DMS 273 treated with DMSO at 0.1 percent for 48 hours (cell line): ENCODE measurements around the gene FNDC5.

Experiments used
- DNase-seq: peaks from one replicate; lab custom pipeline; 2025; lab: John Stamatoyannopoulos, UW

The FNDC5 gene

GRCh38 chr1:32884032-32884372, 13.3 kb upstream of the FNDC5 start:
- DNase-seq = no peak

DNA sequence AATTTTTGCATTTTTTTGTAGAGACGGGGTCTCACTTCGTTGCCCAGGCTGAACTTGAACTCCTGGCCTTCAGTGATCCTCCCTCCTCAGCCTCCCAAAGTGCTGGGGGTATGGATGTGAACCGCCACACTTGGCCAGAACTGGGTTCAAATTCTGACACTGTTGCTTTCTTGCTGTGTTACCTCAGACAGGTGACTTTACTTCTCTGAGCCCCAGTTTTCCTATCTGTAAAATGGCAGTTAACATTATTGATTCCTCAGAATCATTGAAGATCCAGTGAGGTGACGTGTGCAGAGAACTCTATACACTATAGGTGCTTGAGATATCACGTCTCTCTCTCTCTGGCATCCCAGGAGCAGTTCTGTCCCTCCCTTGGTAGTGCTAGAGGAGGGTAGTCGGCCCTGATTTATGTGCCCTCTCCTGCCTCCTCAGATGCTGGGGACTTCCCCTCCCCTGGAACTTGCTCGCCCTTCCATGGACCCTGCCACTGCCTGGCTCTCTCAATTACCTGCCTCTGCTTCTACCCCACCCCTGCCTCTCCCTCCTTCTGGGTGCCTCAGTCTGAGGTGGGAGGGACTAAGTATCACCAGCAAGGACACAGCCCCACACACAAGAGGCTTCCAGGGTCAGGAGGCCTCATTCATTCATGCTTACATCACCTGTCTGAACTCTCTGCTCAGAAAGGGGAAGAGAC, 12.8 kb upstream of the FNDC5 start:
- no peak for DNase-seq

- peak; percentile 86 for DNase-seq
Observed at GRCh38 chr1:32881871-32882850, 11.4 kb upstream of the FNDC5 start.

DNA sequence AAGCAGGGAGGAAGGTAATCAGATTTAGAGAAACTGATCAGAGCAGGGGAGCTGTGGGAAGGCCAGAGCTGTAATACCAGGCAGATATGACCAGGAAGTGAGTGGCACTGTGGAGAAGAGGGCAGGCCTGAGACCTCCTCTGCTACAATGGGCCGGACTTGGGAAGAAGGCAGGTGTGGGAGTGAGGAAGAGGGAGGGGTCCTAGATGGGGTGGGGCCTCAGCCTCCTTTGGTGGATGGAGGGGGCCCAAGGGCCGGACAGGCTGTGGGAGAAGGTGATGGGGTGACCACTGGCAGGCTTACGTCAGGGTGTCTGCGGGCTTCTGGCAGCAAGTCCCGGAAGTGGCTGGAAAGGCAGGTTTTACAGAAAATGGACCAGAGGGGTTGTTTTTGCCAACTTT, 10.6 kb upstream of the FNDC5 start:
- DNase-seq = peak; percentile 26

- no peak for DNase-seq
Observed at GRCh38 chr1:32878637-32879041, 7.9 kb upstream of the FNDC5 start.

GRCh38 chr1:32878183-32878582, 7.5 kb upstream of the FNDC5 start:
- DNase-seq = peak; percentile 32

- DNase-seq = no peak
Observed at GRCh38 chr1:32877211-32878110, 6.7 kb upstream of the FNDC5 start.

DNA sequence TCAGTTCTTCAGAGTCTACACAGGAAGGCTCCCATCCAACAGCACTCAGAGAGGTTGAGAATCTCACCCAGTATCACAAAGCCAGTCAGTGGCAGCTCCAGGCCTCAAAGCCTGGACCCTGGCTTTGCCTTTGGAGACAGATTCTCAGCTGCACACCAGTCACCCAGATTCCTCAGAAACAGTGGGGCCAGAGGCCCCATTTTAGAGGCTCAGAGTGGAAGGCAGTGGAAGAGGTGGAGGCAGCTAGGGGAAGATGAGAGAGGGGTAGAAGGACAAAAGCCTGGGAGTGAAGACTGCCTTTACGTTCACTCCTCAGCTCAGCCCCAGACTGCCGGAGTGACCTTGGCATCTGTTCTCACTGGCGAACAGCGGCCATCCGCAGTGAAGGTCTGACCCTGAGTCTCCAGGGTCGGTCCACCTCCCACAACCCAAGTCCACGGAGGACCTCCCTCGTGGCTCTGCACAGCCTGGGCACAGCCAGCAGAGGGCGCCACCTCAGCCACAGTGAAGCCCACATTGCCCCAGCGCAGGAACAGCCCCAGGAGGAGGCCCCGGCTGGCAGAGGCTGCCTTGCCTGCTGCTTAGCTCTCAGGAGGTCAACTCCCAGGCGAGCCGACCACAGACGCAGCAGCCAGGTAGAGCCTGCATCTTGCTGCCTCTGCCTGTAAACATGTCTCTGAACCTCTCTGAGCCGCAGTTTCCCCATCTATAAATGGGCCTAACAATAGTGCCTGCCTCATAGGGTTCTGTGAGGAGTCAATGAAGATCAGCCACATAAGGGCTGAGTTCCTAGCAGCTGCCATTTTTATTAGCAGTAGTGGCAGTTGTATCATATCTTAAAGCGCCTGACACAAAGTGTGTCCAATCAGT, 5.9 kb upstream of the FNDC5 start:
- DNase-seq = no peak

GRCh38 chr1:32874860-32875752, 4.4 kb upstream of the FNDC5 start:
- DNase-seq = no peak

DNA sequence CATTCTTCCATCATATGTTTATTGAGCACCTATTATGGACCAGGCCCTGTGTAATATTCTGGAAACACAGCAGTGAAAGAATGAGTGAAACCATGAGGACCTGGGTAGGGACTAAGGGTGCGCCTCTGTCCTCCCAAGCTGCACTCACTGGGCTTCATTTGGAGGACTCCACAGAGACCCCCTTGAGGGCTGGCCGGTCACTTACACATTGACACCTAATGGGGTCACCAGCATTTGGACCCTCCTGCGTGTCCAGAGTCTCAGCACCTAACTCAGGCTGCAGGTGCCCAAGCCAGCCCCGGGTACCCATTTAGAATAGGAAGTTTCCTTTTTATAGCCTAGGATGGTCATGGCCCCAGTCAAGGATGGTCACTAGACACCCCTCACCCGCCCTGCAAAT, 2.8 kb upstream of the FNDC5 start:
- no peak for DNase-seq

DNA sequence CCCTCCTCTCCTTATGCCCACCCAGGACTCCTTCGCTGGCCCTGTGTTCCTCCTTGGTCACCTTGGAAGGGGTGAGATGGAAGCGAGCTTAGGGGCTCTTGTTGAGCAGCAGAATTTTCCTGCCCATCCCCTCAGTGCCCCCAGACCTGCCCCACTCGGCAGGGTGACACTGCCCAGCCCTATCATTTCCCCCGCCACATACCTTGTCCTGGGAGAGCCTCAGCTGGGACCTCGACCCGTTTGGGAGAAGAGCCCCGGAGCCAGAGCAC, 1.4 kb upstream of the FNDC5 start:
- no peak for DNase-seq

DNA sequence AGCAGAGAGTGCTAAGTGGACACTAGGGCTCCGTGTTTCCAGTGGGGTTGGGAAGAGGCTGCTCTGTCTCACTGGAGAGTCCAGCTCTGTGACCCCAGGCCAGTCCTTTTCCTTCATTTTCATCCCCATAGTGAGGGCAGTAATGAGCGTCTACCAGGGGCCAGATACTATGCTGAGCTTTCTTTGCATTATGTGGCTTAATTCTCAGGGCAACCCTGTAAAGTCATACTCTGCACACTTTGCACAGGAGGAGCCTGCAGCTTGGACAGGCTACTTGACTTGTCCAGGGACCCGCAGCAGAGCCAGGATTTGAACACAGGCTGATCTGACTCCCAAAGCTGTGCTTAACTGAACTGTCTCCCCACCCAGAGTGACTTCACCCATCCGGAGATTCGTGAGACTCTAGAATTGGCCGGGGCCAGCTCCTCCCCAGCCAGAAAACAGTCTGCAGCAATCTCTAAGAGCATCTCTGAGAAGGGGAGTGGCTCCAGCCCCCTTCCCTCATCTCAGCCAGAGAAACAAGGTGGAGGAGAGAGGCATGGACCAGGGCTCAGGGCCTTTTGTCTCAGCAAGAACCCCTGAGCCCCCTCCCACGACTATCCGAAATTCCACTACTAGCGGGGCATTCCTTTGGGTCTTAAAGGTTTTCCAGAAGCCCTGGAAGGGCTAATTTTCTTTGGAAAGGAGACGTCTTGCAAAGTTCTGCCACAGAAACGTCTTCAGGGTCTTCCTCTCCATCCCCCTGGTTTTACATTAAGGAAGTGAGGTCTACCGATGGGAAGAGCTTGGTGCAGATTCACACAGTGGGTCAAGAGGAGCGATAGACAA, 866 bp upstream of the FNDC5 start:
- DNase-seq = no peak

GRCh38 chr1:32869923-32870614, 643 bp downstream of the FNDC5 start:
- DNase-seq = no peak

DNA sequence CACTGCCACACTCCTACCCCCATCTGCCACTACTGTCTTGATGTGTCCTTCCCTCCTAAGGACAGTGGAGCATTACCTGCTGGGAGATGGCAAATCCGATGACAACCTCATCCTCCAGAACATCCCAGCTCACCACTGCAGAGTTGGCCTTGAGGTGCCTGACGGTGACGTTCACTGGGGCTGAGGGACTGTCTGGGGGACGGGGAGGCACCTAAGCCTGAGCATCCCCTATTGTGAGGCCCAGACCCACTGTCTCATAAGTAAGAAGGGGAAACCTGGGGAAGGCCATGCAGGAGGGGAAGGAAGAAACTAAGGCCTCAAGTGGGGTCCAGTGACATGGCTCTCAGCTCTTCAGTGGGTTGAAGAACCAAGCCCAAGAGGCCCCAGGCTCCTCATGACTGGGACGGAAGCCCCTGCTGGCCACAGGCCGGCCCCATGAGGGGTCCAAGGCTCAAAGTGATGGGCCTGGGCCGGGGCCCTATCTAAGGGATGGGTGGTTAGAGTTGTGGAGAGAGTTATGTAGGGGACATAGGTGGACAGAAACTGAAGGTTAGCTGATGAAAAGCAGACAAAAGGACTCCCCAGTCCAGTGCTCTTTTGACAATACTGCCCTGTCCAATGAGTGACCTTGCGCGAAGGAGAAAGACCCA, 1.8 kb downstream of the FNDC5 start:
- DNase-seq = no peak

- DNase-seq = no peak
Observed at GRCh38 chr1:32868085-32868484, 2.6 kb downstream of the FNDC5 start.

GRCh38 chr1:32867671-32868070, 3.0 kb downstream of the FNDC5 start:
- DNase-seq = no peak

DNA sequence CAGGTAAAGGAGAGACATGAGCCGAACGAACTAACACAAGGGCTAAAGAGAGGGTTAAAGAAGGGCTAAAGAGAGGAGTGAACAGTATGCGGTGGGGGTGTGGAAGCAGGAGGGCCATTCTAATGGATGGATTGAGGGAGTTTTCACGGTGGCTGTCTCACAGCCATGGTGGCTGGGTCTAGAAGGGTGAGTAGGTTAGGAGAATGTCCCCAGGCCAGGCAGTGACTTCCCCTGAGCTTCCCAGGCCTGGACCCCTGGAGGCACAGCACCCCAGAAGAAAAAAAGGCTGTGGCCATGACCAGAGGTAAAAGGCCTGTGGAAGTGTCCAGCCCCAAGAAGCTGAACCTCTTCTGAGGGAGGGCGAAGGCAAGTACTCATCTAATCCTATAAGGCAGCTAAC, 3.6 kb downstream of the FNDC5 start:
- DNase-seq = no peak

GRCh38 chr1:32865639-32866405, 4.9 kb downstream of the FNDC5 start:
- DNase-seq = no peak
